MCF 10A (cell line): ENCODE results near the gene PRDM2. TPM values are rescaled to one million over a fixed set of nuclear protein-coding genes. Genes with fewer than 3 reads are reported as not detected.

Experiments used
- BruUV-seq: library from RNA; stranded (reverse); fragments of 400-500 nt; replicated peaks from 2 replicates; lab custom pipeline; 2021; lab: Mats Ljungman, UMichigan
- CTCF ChIA-PET: fragments of 300-600 bp; sonication (Branson Sonifier 250); formaldehyde crosslinking; extraction: SDS; loops from one replicate; lab custom pipeline; 2021; ENCODE audit warnings: antibody characterized with exemption, inconsistent platforms; lab: Yijun Ruan, JAX
- POLR2A ChIA-PET: fragments of 300-600, 350-650 bp; sonication (Branson Sonifier 250); formaldehyde crosslinking; extraction: SDS; loops from one replicate; lab custom pipeline; 2020; ENCODE audit warnings: antibody characterized with exemption, inconsistent platforms; lab: Yijun Ruan, JAX
- DNase-seq: peaks from one replicate; pipeline ENCODE4 v3.0.0-alpha.2; 2018; ENCODE audit not compliant: unreplicated experiment
- H3K27ac Mint-ChIP-seq: one replicate; pipeline ENCODE4 v1.8.0; 2022; ENCODE audit warnings: mild to moderate bottlenecking, low read depth, mixed read lengths; ENCODE audit not compliant: unreplicated experiment
- H3K27me3 Mint-ChIP-seq: one replicate; pipeline ENCODE4 v1.8.0; 2022; ENCODE audit warnings: mixed read lengths; ENCODE audit not compliant: insufficient read depth, unreplicated experiment
- H3K36me3 Mint-ChIP-seq: one replicate; pipeline ENCODE4 v1.8.0; 2022; ENCODE audit warnings: mild to moderate bottlenecking, moderate library complexity, mixed read lengths; ENCODE audit not compliant: insufficient read depth, unreplicated experiment
- H3K4me1 Mint-ChIP-seq: one replicate; pipeline ENCODE4 v1.8.0; 2022; ENCODE audit warnings: mixed read lengths; ENCODE audit not compliant: insufficient read depth, unreplicated experiment
- H3K4me3 Mint-ChIP-seq: one replicate; pipeline ENCODE4 v1.8.0; 2022; ENCODE audit warnings: mild to moderate bottlenecking, moderate library complexity, mixed read lengths; ENCODE audit not compliant: unreplicated experiment
- H3K9me3 Mint-ChIP-seq: one replicate; pipeline ENCODE4 v1.8.0; 2022; ENCODE audit warnings: mixed read lengths; ENCODE audit not compliant: unreplicated experiment
- intact Hi-C: fragments of 100-400 bp; cut with micrococcal nuclease; formaldehyde crosslinking; loops from 2 replicates; pipeline ENCODE4 v1.14.1; 2022
- total RNA-seq: library from RNA; stranded (reverse); gene quantifications from 2 replicates; pipeline ENCODE4 v1.2.3, GENCODE V29; 2022
- TF ChIP-seq, protein P1 (sequence below): fragments of 200-600 bp; IDR thresholded peaks from one replicate; pipeline ENCODE4 v1.8.0; 2022; ENCODE audit warnings: antibody characterized with exemption, mild to moderate bottlenecking; ENCODE audit not compliant: unreplicated experiment

The PRDM2 gene
- total RNA-seq, 1 experiment from 2014 or later, result 26.6 TPM

DNA sequence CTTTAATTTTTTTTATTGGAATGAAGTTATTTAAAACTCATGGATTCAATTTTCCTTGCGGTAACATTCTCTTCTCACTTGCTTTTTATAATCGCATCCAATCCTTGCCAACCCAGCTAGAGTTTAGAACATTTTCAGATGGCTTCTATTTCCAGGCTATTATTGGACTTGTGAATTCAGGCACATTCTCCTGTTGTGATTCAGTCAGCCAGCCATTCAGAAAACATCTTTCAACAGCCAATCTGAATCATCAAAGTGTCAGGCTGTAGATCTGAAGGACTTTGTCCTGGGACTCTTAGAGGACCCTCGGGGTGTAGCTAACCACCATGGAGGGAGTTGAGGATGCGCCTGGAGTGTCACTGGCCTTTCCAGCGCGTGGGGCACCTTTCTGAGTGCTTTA lies 92.4 kb downstream of the PRDM2 start:
- Mint-ChIP-seq H3K4me3 (no peak overlapping the region), H3K27ac (no peak overlapping the region), H3K9me3 (no peaks in the 10 kb centered on the region), H3K27me3 (no peaks in the 10 kb centered on the region), H3K36me3 (peaks cover 61% of the 10 kb centered on the region), H3K4me1 (no peaks in the 10 kb centered on the region)
- TF ChIP-seq, protein P1, sequence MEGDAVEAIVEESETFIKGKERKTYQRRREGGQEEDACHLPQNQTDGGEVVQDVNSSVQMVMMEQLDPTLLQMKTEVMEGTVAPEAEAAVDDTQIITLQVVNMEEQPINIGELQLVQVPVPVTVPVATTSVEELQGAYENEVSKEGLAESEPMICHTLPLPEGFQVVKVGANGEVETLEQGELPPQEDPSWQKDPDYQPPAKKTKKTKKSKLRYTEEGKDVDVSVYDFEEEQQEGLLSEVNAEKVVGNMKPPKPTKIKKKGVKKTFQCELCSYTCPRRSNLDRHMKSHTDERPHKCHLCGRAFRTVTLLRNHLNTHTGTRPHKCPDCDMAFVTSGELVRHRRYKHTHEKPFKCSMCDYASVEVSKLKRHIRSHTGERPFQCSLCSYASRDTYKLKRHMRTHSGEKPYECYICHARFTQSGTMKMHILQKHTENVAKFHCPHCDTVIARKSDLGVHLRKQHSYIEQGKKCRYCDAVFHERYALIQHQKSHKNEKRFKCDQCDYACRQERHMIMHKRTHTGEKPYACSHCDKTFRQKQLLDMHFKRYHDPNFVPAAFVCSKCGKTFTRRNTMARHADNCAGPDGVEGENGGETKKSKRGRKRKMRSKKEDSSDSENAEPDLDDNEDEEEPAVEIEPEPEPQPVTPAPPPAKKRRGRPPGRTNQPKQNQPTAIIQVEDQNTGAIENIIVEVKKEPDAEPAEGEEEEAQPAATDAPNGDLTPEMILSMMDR, result no peak
- BruUV-seq, result no TSS peak
- ChIA-PET CTCF (interaction anchor here (0.6 to 1.0 kb wide), 3 partner anchors 21 to 1220 kb away, joined by 3 to 4 read pairs (median 3); no protein-coding TSS in a partner anchor), POLR2A (no interaction called here)
- intact Hi-C loops, result no loop called here
- no peak for DNase-seq

DNA sequence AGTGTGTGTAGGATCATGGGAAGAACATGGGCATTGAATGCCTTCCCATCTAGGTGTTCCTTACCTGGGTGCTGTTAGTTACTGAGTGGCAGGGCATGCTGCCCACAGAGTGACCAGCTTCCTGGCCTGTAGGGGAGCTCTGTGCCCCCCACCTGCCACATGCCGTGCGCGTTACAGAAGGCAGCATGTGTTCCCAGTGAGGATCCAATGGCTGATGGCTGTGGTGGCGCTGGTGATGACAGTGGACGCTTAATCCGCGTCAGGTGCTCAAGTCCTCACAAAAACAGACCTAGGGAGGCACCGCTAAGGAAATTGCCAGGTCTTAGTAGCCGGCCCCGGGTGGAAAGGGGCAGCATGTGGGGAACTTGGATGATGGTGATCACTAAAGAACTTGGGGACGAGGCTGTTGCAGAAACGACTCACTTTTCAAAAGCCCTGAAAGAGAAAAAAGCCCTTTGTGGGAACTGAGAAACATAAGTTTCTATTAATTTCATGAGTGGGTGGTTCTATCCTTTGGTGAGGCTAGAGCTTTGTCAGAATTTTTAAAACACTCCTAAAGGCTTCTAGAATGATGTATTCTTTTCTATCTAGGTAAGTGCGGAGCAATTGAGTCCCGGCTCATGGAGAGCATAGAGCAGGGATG lies 93.2 kb downstream of the PRDM2 start:
- H3K27ac Mint-ChIP-seq, result no peak overlapping the region

DNA sequence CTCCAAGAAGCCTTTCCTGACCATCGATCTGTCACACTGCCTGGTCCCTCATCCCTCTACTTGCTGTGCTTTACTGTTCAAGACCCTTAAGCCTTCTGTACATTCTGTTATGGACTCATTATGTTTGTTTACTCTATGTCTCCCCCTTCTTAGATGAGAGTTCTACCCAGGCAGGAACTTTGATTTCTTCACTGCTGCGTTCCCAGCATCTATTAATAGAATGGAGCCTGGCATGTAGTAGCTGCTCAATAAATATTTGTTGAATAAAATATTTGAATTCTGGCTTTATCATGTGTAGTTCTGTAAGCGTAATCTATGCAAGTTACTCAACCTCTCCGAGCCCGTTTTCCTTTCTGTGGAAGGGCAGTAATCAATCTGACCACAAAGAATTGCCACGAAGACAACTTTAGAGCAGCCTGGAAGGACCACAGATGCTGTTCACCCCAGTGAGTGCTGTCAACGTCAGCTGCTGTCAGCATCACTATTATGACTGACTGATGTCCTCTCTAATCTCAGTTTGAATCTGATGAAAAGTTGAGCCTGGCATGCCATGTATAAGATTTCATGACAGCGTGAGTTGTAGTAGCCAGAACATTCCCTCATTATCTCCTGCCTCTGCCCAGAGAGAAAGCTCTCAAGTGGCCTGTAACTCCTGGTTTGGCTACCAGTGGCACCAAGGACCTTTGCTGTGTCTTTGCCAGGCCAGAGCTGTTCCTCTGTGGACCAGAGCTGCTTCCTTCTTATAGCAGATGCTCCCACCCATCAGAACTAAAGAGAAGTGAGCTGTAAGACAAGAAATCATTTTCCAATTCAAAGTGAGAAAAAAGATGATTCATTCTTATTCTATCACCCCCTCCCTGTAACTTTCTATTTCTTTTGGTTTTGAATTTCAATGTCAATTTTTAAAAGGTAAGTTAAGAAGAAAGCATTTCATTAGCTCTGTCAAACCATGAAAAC lies 94.5 kb downstream of the PRDM2 start:
- TF ChIP-seq, protein P1, result no peak
- intact Hi-C loops, result no loop called here
- no TSS peak for BruUV-seq
- POLR2A ChIA-PET, result interaction anchor here (0.6 kb wide), 1 partner anchor 199 kb away, joined by 6 read pairs; no protein-coding TSS in a partner anchor
- Mint-ChIP-seq H3K4me3 (no peak overlapping the region), H3K27ac (no peak overlapping the region), H3K4me1 (no peaks in the 10 kb centered on the region), H3K9me3 (no peaks in the 10 kb centered on the region), H3K27me3 (no peaks in the 10 kb centered on the region), H3K36me3 (peaks cover 41% of the 10 kb centered on the region)
- CTCF ChIA-PET, result interaction anchor here (0.7 kb wide), 1 partner anchor 84 kb away, joined by 3 read pairs; no protein-coding TSS in a partner anchor
- DNase-seq, result no peak

More for the DNA sequence above, 93.2 kb downstream of the PRDM2 start:
- TF ChIP-seq, protein P1, result no peak
- POLR2A ChIA-PET, result no interaction called here
- CTCF ChIA-PET, result interaction anchor here (0.6 to 0.7 kb wide), 5 partner anchors 17 to 410 kb away, joined by 3 read pairs; no protein-coding TSS in a partner anchor
- no peaks in the 10 kb centered on the region for H3K4me1 Mint-ChIP-seq
- H3K36me3 Mint-ChIP-seq, result peaks cover 54% of the 10 kb centered on the region
- no peaks in the 10 kb centered on the region for H3K27me3 Mint-ChIP-seq
- intact Hi-C loops, result no loop called here
- no peak for DNase-seq
- H3K4me3 Mint-ChIP-seq, result no peak overlapping the region
- no TSS peak for BruUV-seq
- no peaks in the 10 kb centered on the region for H3K9me3 Mint-ChIP-seq

DNA sequence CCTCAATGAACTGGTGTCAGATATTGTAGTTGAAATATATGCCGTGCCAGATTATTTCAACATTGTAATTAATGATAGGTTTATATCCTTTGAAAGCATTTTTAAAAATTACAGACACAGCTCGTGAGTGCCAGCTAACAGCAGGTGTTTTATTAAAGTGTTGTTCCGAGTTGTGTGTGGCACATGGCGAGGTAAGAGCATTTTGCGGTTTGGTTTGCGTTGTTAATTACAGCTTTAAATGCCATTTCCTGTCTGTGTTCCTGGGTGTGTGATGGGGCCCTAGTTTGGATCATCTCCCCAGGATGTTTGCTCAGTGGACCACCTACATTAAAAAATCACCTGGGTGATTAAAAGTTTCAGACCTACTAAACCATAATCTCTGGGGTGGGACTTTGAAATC lies 97.4 kb downstream of the PRDM2 start:
- no peak for DNase-seq
- intact Hi-C loops, result no loop called here
- TF ChIP-seq, protein P1, result no peak
- Mint-ChIP-seq H3K27me3 (no peaks in the 10 kb centered on the region), H3K36me3 (peaks cover 19% of the 10 kb centered on the region), H3K4me1 (peaks cover 14% of the 10 kb centered on the region), H3K9me3 (no peaks in the 10 kb centered on the region), H3K27ac (no peak overlapping the region), H3K4me3 (no peak overlapping the region)
- CTCF ChIA-PET, result interaction anchor here (0.6 kb wide), 1 partner anchor 330 kb away, joined by 3 read pairs; no protein-coding TSS in a partner anchor
- POLR2A ChIA-PET, result interaction anchor here (0.7 kb wide), 1 partner anchor 22 kb away, joined by 3 read pairs; no protein-coding TSS in a partner anchor
- BruUV-seq, result no TSS peak
